DOHH2 (cell line): ENCODE measurements around the gene RNF2.

ENCODE experiments used
- CTCF ChIP-seq: fragments of 200-600 bp; sonication (generic); IDR thresholded peaks from one replicate; pipeline ENCODE4 v1.5.1; 2014; ENCODE audit warnings: antibody characterized with exemption, mild to moderate bottlenecking, low read depth, low read length; ENCODE audit not compliant: poor library complexity, severe bottlenecking
- EZH2phosphoT487 ChIP-seq: fragments of 200-600 bp; sonication (generic); IDR thresholded peaks from 2 replicates; pipeline ENCODE4 v1.6.1; 2017; ENCODE audit warnings: borderline replicate concordance, mild to moderate bottlenecking, antibody characterized with exemption, low read length, moderate library complexity, mixed read lengths

DNA sequence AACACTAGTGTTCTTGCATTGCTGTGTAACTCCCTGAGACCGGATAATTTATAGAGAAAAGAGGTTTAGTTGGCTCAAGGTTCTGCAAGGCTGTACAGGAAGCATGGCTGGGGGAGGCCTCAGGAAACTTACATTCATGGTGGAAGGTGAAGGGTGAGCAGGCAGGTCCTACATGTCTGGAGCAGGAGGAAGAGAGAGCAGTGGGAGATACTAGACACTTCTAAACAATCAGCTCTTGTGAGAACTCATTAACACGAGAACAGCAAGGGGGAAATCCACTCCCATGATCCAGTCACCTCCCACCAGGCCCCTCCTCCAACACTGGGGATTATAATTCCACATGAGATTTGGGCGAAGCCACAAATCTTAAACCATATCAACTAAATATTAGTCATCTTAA is 30.1 kb downstream of the RNF2 start:
- TF ChIP-seq CTCF = no peak
- TF ChIP-seq EZH2phosphoT487 = no peak
